ENCODE measurements around the gene SERINC2. TPM values are rescaled to one million over a fixed set of nuclear protein-coding genes. Genes with fewer than 3 reads are reported as not detected.

SERINC2 gene
- total and polyA plus RNA-seq, 9 of the 15 experiments (the other 6 are each of a cell fraction or from before 2014, with no cell fraction given), result 0.07 to 1.2 (median 0.70) TPM; not detected in 2

DNA sequence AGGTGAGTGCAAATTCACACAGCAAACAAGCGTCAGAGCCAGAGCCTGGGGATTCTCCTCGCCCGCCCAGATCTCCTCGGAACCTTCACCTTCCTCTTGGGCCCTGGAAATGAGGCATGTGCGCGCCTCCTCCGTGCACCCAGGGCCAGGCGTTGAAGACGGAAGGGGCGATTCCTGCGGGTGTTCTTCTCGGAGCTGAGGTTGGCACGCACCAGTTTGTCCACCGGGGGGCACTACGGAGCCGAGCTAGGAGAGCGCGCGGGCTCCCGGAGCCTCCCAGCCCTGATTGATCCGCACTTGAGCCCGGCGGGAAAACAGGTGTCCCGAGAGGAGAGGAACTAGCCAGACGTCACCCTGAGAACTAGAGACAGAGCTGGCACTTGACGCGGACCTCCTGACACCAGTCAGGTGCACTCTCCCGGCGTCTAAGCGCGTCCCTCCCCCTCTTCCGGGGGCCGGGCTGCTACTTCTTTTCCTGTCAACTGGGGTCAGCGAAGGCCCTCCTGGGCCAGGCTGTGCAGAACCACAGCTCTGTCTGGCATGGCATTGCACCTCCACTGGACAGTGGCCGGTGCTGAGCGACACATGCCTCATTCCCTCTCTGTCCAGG, 18.3 kb upstream of the SERINC2 start (continued):
- TF ChIP-seq, protein P1, sequence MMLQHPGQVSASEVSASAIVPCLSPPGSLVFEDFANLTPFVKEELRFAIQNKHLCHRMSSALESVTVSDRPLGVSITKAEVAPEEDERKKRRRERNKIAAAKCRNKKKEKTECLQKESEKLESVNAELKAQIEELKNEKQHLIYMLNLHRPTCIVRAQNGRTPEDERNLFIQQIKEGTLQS (IDR thresholded peaks at IDR 0.05), result no peak
- TF ChIP-seq, protein P1 (CRISPR knock-in tag; conservative IDR thresholded peaks at IDR 0.05), result no peak
- TF ChIP-seq NCOA6 (IDR thresholded peaks at IDR 0.05), result no peak
- no peak for TF ChIP-seq SLC30A9 (CRISPR knock-in tag; IDR thresholded peaks at IDR 0.05)
- no peak for TF ChIP-seq NCOA4 (IDR thresholded peaks at IDR 0.05; ENCODE audit: partially characterized antibody)
- no peak for TF ChIP-seq MXI1 (IDR thresholded peaks at IDR 0.05; ENCODE audit: low read depth, low read length)
- TF ChIP-seq FOXA1 (IDR thresholded peaks at IDR 0.05; ENCODE audit: borderline replicate concordance), result no peak
- no peak for TF ChIP-seq ZNF717 (CRISPR knock-in tag; IDR thresholded peaks at IDR 0.05)
- TF ChIP-seq, protein P2, sequence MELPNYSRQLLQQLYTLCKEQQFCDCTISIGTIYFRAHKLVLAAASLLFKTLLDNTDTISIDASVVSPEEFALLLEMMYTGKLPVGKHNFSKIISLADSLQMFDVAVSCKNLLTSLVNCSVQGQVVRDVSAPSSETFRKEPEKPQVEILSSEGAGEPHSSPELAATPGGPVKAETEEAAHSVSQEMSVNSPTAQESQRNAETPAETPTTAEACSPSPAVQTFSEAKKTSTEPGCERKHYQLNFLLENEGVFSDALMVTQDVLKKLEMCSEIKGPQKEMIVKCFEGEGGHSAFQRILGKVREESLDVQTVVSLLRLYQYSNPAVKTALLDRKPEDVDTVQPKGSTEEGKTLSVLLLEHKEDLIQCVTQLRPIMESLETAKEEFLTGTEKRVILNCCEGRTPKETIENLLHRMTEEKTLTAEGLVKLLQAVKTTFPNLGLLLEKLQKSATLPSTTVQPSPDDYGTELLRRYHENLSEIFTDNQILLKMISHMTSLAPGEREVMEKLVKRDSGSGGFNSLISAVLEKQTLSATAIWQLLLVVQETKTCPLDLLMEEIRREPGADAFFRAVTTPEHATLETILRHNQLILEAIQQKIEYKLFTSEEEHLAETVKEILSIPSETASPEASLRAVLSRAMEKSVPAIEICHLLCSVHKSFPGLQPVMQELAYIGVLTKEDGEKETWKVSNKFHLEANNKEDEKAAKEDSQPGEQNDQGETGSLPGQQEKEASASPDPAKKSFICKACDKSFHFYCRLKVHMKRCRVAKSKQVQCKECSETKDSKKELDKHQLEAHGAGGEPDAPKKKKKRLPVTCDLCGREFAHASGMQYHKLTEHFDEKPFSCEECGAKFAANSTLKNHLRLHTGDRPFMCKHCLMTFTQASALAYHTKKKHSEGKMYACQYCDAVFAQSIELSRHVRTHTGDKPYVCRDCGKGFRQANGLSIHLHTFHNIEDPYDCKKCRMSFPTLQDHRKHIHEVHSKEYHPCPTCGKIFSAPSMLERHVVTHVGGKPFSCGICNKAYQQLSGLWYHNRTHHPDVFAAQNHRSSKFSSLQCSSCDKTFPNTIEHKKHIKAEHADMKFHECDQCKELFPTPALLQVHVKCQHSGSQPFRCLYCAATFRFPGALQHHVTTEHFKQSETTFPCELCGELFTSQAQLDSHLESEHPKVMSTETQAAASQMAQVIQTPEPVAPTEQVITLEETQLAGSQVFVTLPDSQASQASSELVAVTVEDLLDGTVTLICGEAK (IDR thresholded peaks at IDR 0.05), result no peak
- TF ChIP-seq, protein P2 (CRISPR knock-in tag; IDR thresholded peaks at IDR 0.05), result no peak
- TF ChIP-seq MECOM (CRISPR knock-in tag; IDR thresholded peaks at IDR 0.05), result no peak
- no peak for TF ChIP-seq NCOA2 (IDR thresholded peaks at IDR 0.05; ENCODE audit: partially characterized antibody in 2 of 2)
- no peak for TF ChIP-seq LARP7 (IDR thresholded peaks at IDR 0.05)
- TF ChIP-seq ZKSCAN1 (IDR thresholded peaks at IDR 0.05; ENCODE audit: low read depth, low read length), result peak; percentile 54; the same call in 1 of the 2 replicates
- peak; percentile 44; the same call in 1 of the 2 replicates for TF ChIP-seq KLF16 (IDR thresholded peaks at IDR 0.05)
- TF ChIP-seq PML (IDR thresholded peaks at IDR 0.05; ENCODE audit: low read length), result no peak
- TF ChIP-seq, protein P3, sequence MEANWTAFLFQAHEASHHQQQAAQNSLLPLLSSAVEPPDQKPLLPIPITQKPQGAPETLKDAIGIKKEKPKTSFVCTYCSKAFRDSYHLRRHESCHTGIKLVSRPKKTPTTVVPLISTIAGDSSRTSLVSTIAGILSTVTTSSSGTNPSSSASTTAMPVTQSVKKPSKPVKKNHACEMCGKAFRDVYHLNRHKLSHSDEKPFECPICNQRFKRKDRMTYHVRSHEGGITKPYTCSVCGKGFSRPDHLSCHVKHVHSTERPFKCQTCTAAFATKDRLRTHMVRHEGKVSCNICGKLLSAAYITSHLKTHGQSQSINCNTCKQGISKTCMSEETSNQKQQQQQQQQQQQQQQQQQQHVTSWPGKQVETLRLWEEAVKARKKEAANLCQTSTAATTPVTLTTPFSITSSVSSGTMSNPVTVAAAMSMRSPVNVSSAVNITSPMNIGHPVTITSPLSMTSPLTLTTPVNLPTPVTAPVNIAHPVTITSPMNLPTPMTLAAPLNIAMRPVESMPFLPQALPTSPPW (CRISPR knock-in tag; IDR thresholded peaks at IDR 0.05), result peak; percentile 47; the same call in 1 of the 2 replicates
- TF ChIP-seq ZSCAN29 (IDR thresholded peaks at IDR 0.05), result no peak; the same call in 1 of the 2 replicates

Measured in K562 (cell line).